Measurements from ENCODE around the gene MCRIP2. TPM values are rescaled to one million over a fixed set of nuclear protein-coding genes. Genes with fewer than 3 reads are reported as not detected.

Gene MCRIP2
- total and polyA plus RNA-seq, 3 donors from 2014 or later, result 78.2 to 134 (median 83.1) TPM

GRCh38 chr16:608019-608418, 33.6 kb upstream of the MCRIP2 start:
- H3K36me3 ChIP-seq (ENCODE audit: low read depth, missing control alignments), result no peaks in the 10 kb centered on the region
- H3K4me1 ChIP-seq, result no peaks in the 10 kb centered on the region
- no peak for TF ChIP-seq POLR2A (IDR thresholded peaks at IDR 0.05)
- no peak for TF ChIP-seq CTCF (IDR thresholded peaks at IDR 0.05)
- no peaks in the 10 kb centered on the region for H3K9me3 ChIP-seq
- WGBS, 2 donors, result 90 to 92% methylated on average over 10 of the region's 10 CpGs
- H3K27ac ChIP-seq, result no peak overlapping the region
- H3K4me3 ChIP-seq, result no peak overlapping the region
- intact Hi-C loops (cut with DNase I; ENCODE audit: low total_unique reads), result no loop called here
- no peak for DNase-seq
- H3K27me3 ChIP-seq, result no peaks in the 10 kb centered on the region

GRCh38 chr16:609316-609715, 32.3 kb upstream of the MCRIP2 start:
- intact Hi-C loops (cut with DNase I; ENCODE audit: low total_unique reads), result no loop called here
- WGBS, 2 donors, result 82 to 84% methylated on average over 10 to 13 of the region's 13 CpGs

GRCh38 chr16:609984-610383, 31.6 kb upstream of the MCRIP2 start:
- no peaks in the 10 kb centered on the region for H3K27me3 ChIP-seq
- no peak for DNase-seq
- no peaks in the 10 kb centered on the region for H3K36me3 ChIP-seq (ENCODE audit: low read depth, missing control alignments)
- TF ChIP-seq POLR2A (IDR thresholded peaks at IDR 0.05) (no peak), CTCF (IDR thresholded peaks at IDR 0.05) (no peak)
- no peak overlapping the region for H3K27ac ChIP-seq
- H3K9me3 ChIP-seq, result no peaks in the 10 kb centered on the region
- WGBS, 2 donors, result 90 to 95% methylated on average over 9 to 14 of the region's 14 CpGs
- intact Hi-C loops (cut with DNase I; ENCODE audit: low total_unique reads), result no loop called here
- no peak overlapping the region for H3K4me3 ChIP-seq
- H3K4me1 ChIP-seq, result no peaks in the 10 kb centered on the region

More at GRCh38 chr16:609316-609715, 32.3 kb upstream of the MCRIP2 start:
- TF ChIP-seq POLR2A (IDR thresholded peaks at IDR 0.05) (no peak), CTCF (IDR thresholded peaks at IDR 0.05) (no peak)
- H3K4me3 ChIP-seq, result no peak overlapping the region
- H3K27ac ChIP-seq, result no peak overlapping the region
- H3K4me1 ChIP-seq, result no peaks in the 10 kb centered on the region
- H3K27me3 ChIP-seq, result no peaks in the 10 kb centered on the region
- no peaks in the 10 kb centered on the region for H3K9me3 ChIP-seq
- no peaks in the 10 kb centered on the region for H3K36me3 ChIP-seq (ENCODE audit: low read depth, missing control alignments)
- no peak for DNase-seq

GRCh38 chr16:610513-611381, 30.9 kb upstream of the MCRIP2 start:
- WGBS, 2 donors, result 81 to 97% methylated on average over 7 to 27 of the region's 28 CpGs
- DNase-seq, result peak; percentile 50
- no peak overlapping the region for H3K27ac ChIP-seq
- no peaks in the 10 kb centered on the region for H3K4me1 ChIP-seq
- H3K27me3 ChIP-seq, result no peaks in the 10 kb centered on the region
- H3K4me3 ChIP-seq, result no peak overlapping the region
- no peaks in the 10 kb centered on the region for H3K9me3 ChIP-seq
- TF ChIP-seq POLR2A (IDR thresholded peaks at IDR 0.05) (no peak), CTCF (IDR thresholded peaks at IDR 0.05) (peak; percentile 27 to 51 (median 43))
- H3K36me3 ChIP-seq (ENCODE audit: low read depth, missing control alignments), result no peaks in the 10 kb centered on the region
- intact Hi-C loops (cut with DNase I; ENCODE audit: low total_unique reads), result no loop called here

- intact Hi-C loops (cut with DNase I; ENCODE audit: low total_unique reads), result no loop called here
- Histone ChIP-seq H3K4me1 (no peaks in the 10 kb centered on the region), H3K4me3 (no peak overlapping the region), H3K36me3 (ENCODE audit: low read depth, missing control alignments) (no peaks in the 10 kb centered on the region), H3K27me3 (no peaks in the 10 kb centered on the region), H3K9me3 (no peaks in the 10 kb centered on the region), H3K27ac (no peak overlapping the region)
- no peak for DNase-seq
- no peak for TF ChIP-seq POLR2A (IDR thresholded peaks at IDR 0.05)
- no peak for TF ChIP-seq CTCF (IDR thresholded peaks at IDR 0.05)
- WGBS, 2 donors, result 91 to 92% methylated on average over 13 of the region's 13 CpGs
These were observed 26.5 kb upstream of the MCRIP2 start for GRCh38 chr16:615122-615521.

Data from testis (tissue), 3 donors.